Measurements from ENCODE around the gene SLIT1. TPM values are rescaled to one million over a fixed set of nuclear protein-coding genes. Genes with fewer than 3 reads are reported as not detected.

SLIT1 gene
- total RNA-seq, 1 donor from 2014 or later = under 0.01 TPM

GRCh38 chr10:96949039-96949683 lies 236.6 kb downstream of the SLIT1 start:
- no peak for DNase-seq

Other genes starting within 250 kb of the SLIT1 start
- gene ARHGAP19, start 106.7 kb upstream of the SLIT1 start, total RNA-seq = 11.4 and 18.1 TPM in 2 replicates
- 5.4 and 6.6 TPM in 2 replicates for gene FRAT1, start 133.3 kb upstream of the SLIT1 start, total RNA-seq
- gene FRAT2, start 148.8 kb upstream of the SLIT1 start, total RNA-seq = 17.1 and 28.8 TPM in 2 replicates
- 10.4 and 20.3 TPM in 2 replicates for gene RRP12, start 215.4 kb upstream of the SLIT1 start, total RNA-seq
- 218 and 349 TPM in 2 replicates for gene PGAM1, start 240.2 kb upstream of the SLIT1 start, total RNA-seq